Right lobe of liver (tissue), 6 donors: ENCODE data around the gene SNX19. TPM values are rescaled to one million over a fixed set of nuclear protein-coding genes. Genes with fewer than 3 reads are reported as not detected.

Source experiments
- ATAC-seq, 4 donors: fragments of 200-7000 bp; cut with Tn5 transposase; one replicate each; pipeline ENCODE4 v1.9.1; 2020; ENCODE audit warnings: mild to moderate bottlenecking in 4 of 4, moderate library complexity in 4 of 4
- DNase-seq, 3 donors: peaks; one replicate each; pipeline ENCODE4 v3.0.0-alpha.2; 2020
- H3K27ac ChIP-seq, 3 donors: fragments of 200-600 bp; one replicate each; pipeline ENCODE4 v1.8.0; 2022
- H3K27me3 ChIP-seq, 2 donors: fragments of 200-600 bp; one replicate each; pipeline ENCODE4 v1.8.0; 2022
- H3K36me3 ChIP-seq, 4 donors: fragments of 200-600 bp; sonication (generic) in 1 of 4; one replicate each; pipeline versions ENCODE4 v1.5.1 to v1.8.0; 2017 to 2022; ENCODE audit warnings: control low read depth in 1 of 4
- H3K4me1 ChIP-seq, 4 donors: fragments of 200-600 bp; sonication (generic) in 1 of 4; one replicate each; pipeline versions ENCODE4 v1.5.1 to v1.8.0; 2017 to 2022; ENCODE audit warnings: control low read depth in 1 of 4
- H3K4me3 ChIP-seq, 3 donors: fragments of 200-600 bp; one replicate each; pipeline ENCODE4 v1.8.0; 2022
- H3K9me3 ChIP-seq, 4 donors: fragments of 200-600 bp; sonication (generic) in 1 of 4; one replicate each; pipeline versions ENCODE4 v1.5.1 to v1.8.0; 2017 to 2022; ENCODE audit warnings: control low read depth in 1 of 4
- CTCF ChIP-seq, 4 donors: fragments of 200-600 bp in 3 of 4; fragments of 450-650 bp in 1 of 4; IDR thresholded peaks; one replicate each; pipeline versions ENCODE4 v1.5.1 to v1.8.0; 2016 to 2022; ENCODE audit warnings: antibody characterized with exemption in 4 of 4, mild to moderate bottlenecking in 2 of 4
- POLR2A ChIP-seq: fragments of 450-650 bp; IDR thresholded peaks from one replicate; pipeline ENCODE4 v1.6.1; 2017; ENCODE audit warnings: antibody characterized with exemption, mild to moderate bottlenecking
- WGBS: methylation state at CpG from one replicate; pipeline ENCODE4 v1.1.6; 2018; ENCODE audit warnings: low coverage, low lambda C conversion rate; ENCODE audit not compliant: insufficient coverage; ENCODE audit errors: missing lambda C conversion rate; 5-methylcytosine and 5-hydroxymethylcytosine counted together
- intact Hi-C, 2 donors: fragments of 100-400 bp; cut with DNase I; formaldehyde crosslinking; loops; one replicate each; pipeline versions ENCODE4 v1.11.2 to v1.14.1; 2022
- total RNA-seq, 6 experiments: library from RNA; depleted of rRNA in 2 of 6; stranded (reverse); fragments of >200 nt in 2 of 6; fragmentation: NEBNext Ultra II Directional in 3 of 6; extraction: Animal tissue kit (Norgen Biotek cat#: 25700) in 3 of 6; gene quantifications; one replicate each; pipeline versions ENCODE4 v1.1.0 to v1.2.4, GENCODE V29; 2016 to 2023
- donor health status: DM: no; HTN: yes; CAD: no.
- donor health status: DM: no; HTN: no; CAD: no.
- donor health status: DM: no; HTN: no; CAD: no.
- donor health status: DM: no; HTN: yes; CAD: no.
- donor health status: DM: no; HTN: yes; CAD: no.

SNX19 gene
- total RNA-seq, 6 experiments from 2014 or later = 23.3 to 74.4 (median 32.7) TPM

- Histone ChIP-seq H3K27ac (no peak overlapping the region), H3K9me3 (no peaks in the 10 kb centered on the region), H3K4me1 (peaks cover 0 to 4% (median 2%) of the 10 kb centered on the region in 4 donors), H3K27me3 (no peaks in the 10 kb centered on the region), H3K4me3 (no peak overlapping the region), H3K36me3 (peaks cover 0 to 25% (median 0%) of the 10 kb centered on the region in 4 donors)
- ATAC-seq (no peak), DNase-seq (no peak)
- WGBS = 78% methylated on average over 2 of the region's 2 CpGs
- TF ChIP-seq CTCF (IDR thresholded peaks at IDR 0.05) (no peak), POLR2A (no peak)
- intact Hi-C loops = no loop called here
These were observed 44.7 kb downstream of the SNX19 start for GRCh38 chr11:130871616-130872015.

GRCh38 chr11:130868721-130869390 lies 47.4 kb downstream of the SNX19 start:
- DNase-seq (no peak), ATAC-seq (no peak)
- TF ChIP-seq CTCF (IDR thresholded peaks at IDR 0.05) = no peak
- no peak for TF ChIP-seq POLR2A
- Histone ChIP-seq H3K9me3 (no peaks in the 10 kb centered on the region), H3K4me1 (peaks cover 0 to 20% (median 9%) of the 10 kb centered on the region in 4 donors), H3K4me3 (no peak overlapping the region), H3K27ac (no peak overlapping the region), H3K27me3 (no peaks in the 10 kb centered on the region), H3K36me3 (peaks cover 0 to 15% (median 0%) of the 10 kb centered on the region in 4 donors)
- intact Hi-C loops = loop anchor here in 1 of 2 donors (10.0 kb wide), 1 partner anchor 654 kb away; no protein-coding TSS in a partner anchor
- WGBS = 87% methylated on average over 7 of the region's 7 CpGs

- no peaks in the 10 kb centered on the region for H3K9me3 ChIP-seq
- no peak overlapping the region for H3K4me3 ChIP-seq
- DNase-seq (no peak), ATAC-seq (no peak)
- H3K27ac ChIP-seq = no peak overlapping the region
- peaks cover 0 to 14% (median 0%) of the 10 kb centered on the region in 4 donors for H3K36me3 ChIP-seq
- intact Hi-C loops = loop anchor here in 1 of 2 donors (10.0 kb wide), 1 partner anchor 653 kb away; no protein-coding TSS in a partner anchor
- no peaks in the 10 kb centered on the region for H3K27me3 ChIP-seq
- TF ChIP-seq POLR2A = no peak
- TF ChIP-seq CTCF (IDR thresholded peaks at IDR 0.05) = no peak
- peaks cover 0 to 20% (median 9%) of the 10 kb centered on the region in 4 donors for H3K4me1 ChIP-seq
- 82% methylated on average over 7 of the region's 8 CpGs for WGBS
These were observed 48.1 kb downstream of the SNX19 start for GRCh38 chr11:130868086-130868710.

GRCh38 chr11:130866831-130867230 lies 49.4 kb downstream of the SNX19 start:
- Histone ChIP-seq H3K36me3 (peaks cover 0 to 9% (median 0%) of the 10 kb centered on the region in 4 donors), H3K4me3 (no peak overlapping the region)

More at GRCh38 chr11:130866831-130867230, 49.4 kb downstream of the SNX19 start:
- DNase-seq = no peak
- H3K4me1 ChIP-seq = peaks cover 0 to 20% (median 9%) of the 10 kb centered on the region in 4 donors
- intact Hi-C loops = loop anchor here in 1 of 2 donors (10.0 kb wide), 1 partner anchor 652 kb away; no protein-coding TSS in a partner anchor
- no peaks in the 10 kb centered on the region for H3K27me3 ChIP-seq
- no peaks in the 10 kb centered on the region for H3K9me3 ChIP-seq
- TF ChIP-seq POLR2A (no peak), CTCF (IDR thresholded peaks at IDR 0.05) (no peak)
- H3K27ac ChIP-seq = peak overlapping the region in 2 of 3 donors; percentile 93 to 94
- 78% methylated on average over 4 of the region's 4 CpGs for WGBS
- ATAC-seq = no peak
